CD4-positive, alpha-beta T cell treated with Interleukin-21 for 1 hour (primary cell): ENCODE data around the gene ABCA13.
A peak's percentile ranks its signal among the peaks of the same experiment; 100 is the strongest.
"Not testable (repeated sequence)": the region's sequence is repeated elsewhere in the genome, so short reads cannot be mapped to it uniquely, and the experiment has no call there.

Source experiments
- DNase-seq: peaks from one replicate; pipeline ENCODE4 v3.0.0-alpha.2; 2020

The ABCA13 gene

GRCh38 chr7:48171202-48171601, at the start of gene ABCA13:
ABCA13 (plus strand) TSS chr7:48171458; CDS start chr7:48171484, 26 bp downstream.
- DNase-seq: no peak

- no peak for DNase-seq
These were observed 45.2 kb upstream of the ABCA13 start for GRCh38 chr7:48126037-48126436.

GRCh38 chr7:48130658-48131108, 40.6 kb upstream of the ABCA13 start:
- no peak for DNase-seq

- no peak for DNase-seq
These were observed 38.5 kb upstream of the ABCA13 start for GRCh38 chr7:48132792-48133191.

- no peak for DNase-seq
These were observed 31.8 kb upstream of the ABCA13 start for GRCh38 chr7:48139459-48139858.

- no peak for DNase-seq
These were observed 31.1 kb upstream of the ABCA13 start for GRCh38 chr7:48140001-48140681.

GRCh38 chr7:48141521-48141920, 29.7 kb upstream of the ABCA13 start:
- no peak for DNase-seq

- DNase-seq: no peak
These were observed 26.9 kb upstream of the ABCA13 start for GRCh38 chr7:48144291-48144768.

GRCh38 chr7:48147078-48147591, 24.1 kb upstream of the ABCA13 start:
- DNase-seq: no peak

- DNase-seq: not testable (repeated sequence)
These were observed 23.6 kb upstream of the ABCA13 start for GRCh38 chr7:48147690-48148089.

- DNase-seq: no peak
These were observed 22.9 kb upstream of the ABCA13 start for GRCh38 chr7:48148311-48148710.

- no peak for DNase-seq
These were observed 22.2 kb upstream of the ABCA13 start for GRCh38 chr7:48149058-48149457.

GRCh38 chr7:48150086-48150485, 21.2 kb upstream of the ABCA13 start:
- no peak for DNase-seq

- DNase-seq: peak; percentile 45
These were observed 16.4 kb upstream of the ABCA13 start for GRCh38 chr7:48154792-48155413.

- DNase-seq: no peak
These were observed 12.9 kb upstream of the ABCA13 start for GRCh38 chr7:48158404-48158803.

GRCh38 chr7:48161407-48162125, 9.7 kb upstream of the ABCA13 start:
- DNase-seq: no peak

GRCh38 chr7:48165157-48165556, 6.1 kb upstream of the ABCA13 start:
- DNase-seq: no peak

- no peak for DNase-seq
These were observed 3.1 kb upstream of the ABCA13 start for GRCh38 chr7:48168159-48168558.

- DNase-seq: no peak
These were observed 752 bp upstream of the ABCA13 start for GRCh38 chr7:48170506-48170905.

GRCh38 chr7:48173313-48173712, 2.1 kb downstream of the ABCA13 start:
- no peak for DNase-seq

GRCh38 chr7:48173756-48174382, 2.6 kb downstream of the ABCA13 start:
- DNase-seq: no peak

GRCh38 chr7:48175019-48175418, 3.8 kb downstream of the ABCA13 start:
- no peak for DNase-seq

GRCh38 chr7:48176356-48176893, 5.2 kb downstream of the ABCA13 start:
- DNase-seq: no peak
